Measurements from ENCODE around the gene BTBD16.

Gene BTBD16

GRCh38 chr10:122376364-122376961 is 105.4 kb downstream of the BTBD16 start:
- DNase-seq, result no peak

GRCh38 chr10:122379041-122379440 is 107.9 kb downstream of the BTBD16 start:
- no peak for DNase-seq

- no peak for DNase-seq
These were observed 108.4 kb downstream of the BTBD16 start for GRCh38 chr10:122379537-122379936.

- no peak for DNase-seq
These were observed 109.6 kb downstream of the BTBD16 start for GRCh38 chr10:122380703-122381102.

- DNase-seq, result no peak
These were observed 110.6 kb downstream of the BTBD16 start for GRCh38 chr10:122381680-122382079.

- DNase-seq, result no peak
These were observed 115.4 kb downstream of the BTBD16 start for GRCh38 chr10:122386514-122386913.

- DNase-seq, result no peak
These were observed 116.5 kb downstream of the BTBD16 start for GRCh38 chr10:122387572-122387971.
